OCI-LY7 (cell line): ENCODE results near the gene GABPB1.

Experiments
- EZH2phosphoT487 ChIP-seq: fragments of 200-600 bp; sonication (generic); IDR thresholded peaks from 2 replicates; pipeline ENCODE4 v1.6.1; 2018; ENCODE audit warnings: low read depth, borderline replicate concordance, mild to moderate bottlenecking, mixed run types, antibody characterized with exemption, low read length, moderate library complexity, mixed read lengths
- TF ChIP-seq, protein P1 (sequence below): fragments of 200-600 bp; sonication (generic); conservative IDR thresholded peaks from 2 replicates; pipeline ENCODE4 v1.5.1; 2014; ENCODE audit warnings: mild to moderate bottlenecking, antibody characterized with exemption, low read length, moderate library complexity, mixed read lengths

DNA sequence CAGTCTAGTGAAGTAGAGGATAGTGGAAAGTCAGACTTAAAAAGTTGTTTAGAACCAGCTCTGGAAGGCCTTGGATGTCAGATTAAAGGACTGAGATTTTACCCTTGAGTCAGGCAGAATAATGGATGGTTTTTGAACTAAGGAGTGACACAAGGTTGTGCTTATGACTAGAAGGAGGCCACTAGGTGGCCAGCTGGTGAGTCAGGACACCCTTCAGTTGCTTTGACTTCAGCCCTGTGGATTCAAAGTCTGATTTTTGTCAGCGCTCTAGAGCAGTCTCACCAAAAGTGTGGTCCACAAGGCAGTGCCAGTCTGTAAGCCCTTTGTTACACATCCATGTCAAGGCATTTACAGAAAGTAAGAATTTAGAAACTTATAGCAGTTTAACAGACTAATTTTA lies 3.8 kb upstream of the GABPB1 start:
- TF ChIP-seq, protein P1, sequence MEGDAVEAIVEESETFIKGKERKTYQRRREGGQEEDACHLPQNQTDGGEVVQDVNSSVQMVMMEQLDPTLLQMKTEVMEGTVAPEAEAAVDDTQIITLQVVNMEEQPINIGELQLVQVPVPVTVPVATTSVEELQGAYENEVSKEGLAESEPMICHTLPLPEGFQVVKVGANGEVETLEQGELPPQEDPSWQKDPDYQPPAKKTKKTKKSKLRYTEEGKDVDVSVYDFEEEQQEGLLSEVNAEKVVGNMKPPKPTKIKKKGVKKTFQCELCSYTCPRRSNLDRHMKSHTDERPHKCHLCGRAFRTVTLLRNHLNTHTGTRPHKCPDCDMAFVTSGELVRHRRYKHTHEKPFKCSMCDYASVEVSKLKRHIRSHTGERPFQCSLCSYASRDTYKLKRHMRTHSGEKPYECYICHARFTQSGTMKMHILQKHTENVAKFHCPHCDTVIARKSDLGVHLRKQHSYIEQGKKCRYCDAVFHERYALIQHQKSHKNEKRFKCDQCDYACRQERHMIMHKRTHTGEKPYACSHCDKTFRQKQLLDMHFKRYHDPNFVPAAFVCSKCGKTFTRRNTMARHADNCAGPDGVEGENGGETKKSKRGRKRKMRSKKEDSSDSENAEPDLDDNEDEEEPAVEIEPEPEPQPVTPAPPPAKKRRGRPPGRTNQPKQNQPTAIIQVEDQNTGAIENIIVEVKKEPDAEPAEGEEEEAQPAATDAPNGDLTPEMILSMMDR = peak; percentile 66
- no peak for TF ChIP-seq EZH2phosphoT487
